ENCODE data around the gene EP300.
A peak's percentile ranks its signal among the peaks of the same experiment; 100 is the strongest.
"Not testable (repeated sequence)": the region's sequence is repeated elsewhere in the genome, so short reads cannot be mapped to it uniquely, and the experiment has no call there.

EP300 gene

GRCh38 chr22:41092023-41092817 is at the start of gene EP300:
Gene EP300, plus strand, starts transcription at chr22:41092592. Its CDS starts 413 bp downstream, at chr22:41093005.
- DNase-seq = no peak

- no peak for DNase-seq
Observed at GRCh38 chr22:41043722-41044121, 48.7 kb upstream of the EP300 start.

- not testable (repeated sequence) for DNase-seq
Observed at GRCh38 chr22:41045575-41045974, 46.8 kb upstream of the EP300 start.

GRCh38 chr22:41047801-41048211 is 44.6 kb upstream of the EP300 start:
- no peak for DNase-seq

GRCh38 chr22:41048345-41048744 is 44.0 kb upstream of the EP300 start:
- DNase-seq = not testable (repeated sequence)

GRCh38 chr22:41048791-41049717 is 43.3 kb upstream of the EP300 start:
- peak; percentile 62 for DNase-seq

GRCh38 chr22:41049795-41050194 is 42.6 kb upstream of the EP300 start:
- DNase-seq = not testable (repeated sequence)

GRCh38 chr22:41050883-41051282 is 41.5 kb upstream of the EP300 start:
- DNase-seq = no peak

- no peak for DNase-seq
Observed at GRCh38 chr22:41052661-41053490, 39.5 kb upstream of the EP300 start.

- peak; percentile 85 for DNase-seq
Observed at GRCh38 chr22:41057076-41057475, 35.3 kb upstream of the EP300 start.

- DNase-seq = no peak
Observed at GRCh38 chr22:41062146-41062545, 30.2 kb upstream of the EP300 start.

GRCh38 chr22:41064326-41064725 is 28.1 kb upstream of the EP300 start:
- not testable (repeated sequence) for DNase-seq

GRCh38 chr22:41066341-41066740 is 26.1 kb upstream of the EP300 start:
- not testable (repeated sequence) for DNase-seq

GRCh38 chr22:41067968-41068367 is 24.4 kb upstream of the EP300 start:
- not testable (repeated sequence) for DNase-seq

GRCh38 chr22:41070665-41071331 is 21.6 kb upstream of the EP300 start:
- DNase-seq = no peak

- no peak for DNase-seq
Observed at GRCh38 chr22:41074061-41074460, 18.3 kb upstream of the EP300 start.

- DNase-seq = no peak
Observed at GRCh38 chr22:41074466-41074865, 17.9 kb upstream of the EP300 start.

- DNase-seq = no peak
Observed at GRCh38 chr22:41074941-41075710, 17.3 kb upstream of the EP300 start.

GRCh38 chr22:41075946-41076345 is 16.4 kb upstream of the EP300 start:
- no peak for DNase-seq

- no peak for DNase-seq
Observed at GRCh38 chr22:41076857-41077256, 15.5 kb upstream of the EP300 start.

- no peak for DNase-seq
Observed at GRCh38 chr22:41078931-41079330, 13.5 kb upstream of the EP300 start.

All from NCI-H524 treated with DMSO at 0.1 percent for 48 hours (cell line).